HEK293 (cell line): ENCODE measurements around the gene CRB2.

Source experiments
- CTCF ChIA-PET: fragments of 350-600 bp; formaldehyde crosslinking; extraction: SDS; loops from one replicate; lab custom pipeline; 2021; ENCODE audit warnings: antibody characterized with exemption; lab: Yijun Ruan, JAX
- POLR2A ChIA-PET: fragments of 300-600 bp; formaldehyde crosslinking; extraction: SDS; loops from one replicate; lab custom pipeline; 2020; ENCODE audit warnings: antibody characterized with exemption, inconsistent platforms; lab: Yijun Ruan, JAX
- H3K27ac ChIP-seq: fragments of 200-500 bp; sonication (Bioruptor generic); 2 replicates; pipeline ENCODE4 v1.5.1; 2014; ENCODE audit warnings: low read depth, low read length, control low read depth, inconsistent platforms; ENCODE audit errors: extremely low read depth
- H3K36me3 ChIP-seq, 2 experiments: fragments of 200-500 bp in 1 of 2; sonication (Bioruptor generic) in 1 of 2; 1 replicate in 1 of 2; 2 replicates in 1 of 2; pipeline ENCODE4 v1.5.1; 2014 to 2017; ENCODE audit warnings: inconsistent platforms in 2 of 2, low read length in 2 of 2; ENCODE audit not compliant: control insufficient read depth in 2 of 2, insufficient read depth in 1 of 2
- H3K4me1 ChIP-seq: fragments of 200-500 bp; sonication (Bioruptor generic); 2 replicates; pipeline ENCODE4 v1.5.1; 2014; ENCODE audit warnings: mild to moderate bottlenecking, low read length, inconsistent platforms; ENCODE audit not compliant: control insufficient read depth, insufficient read depth
- H3K4me3 ChIP-seq: 2 replicates; pipeline ENCODE4 v1.5.1; 2011; ENCODE audit warnings: low read depth, mild to moderate bottlenecking, control low read depth, low read length, moderate library complexity
- H3K9me3 ChIP-seq: fragments of 200-500 bp; sonication (Bioruptor generic); 2 replicates; pipeline ENCODE4 v1.5.1; 2014; ENCODE audit warnings: low read depth, low read length, inconsistent platforms; ENCODE audit not compliant: control insufficient read depth, insufficient read depth
- AEBP2 ChIP-seq: fragments of 450-650 bp; formaldehyde crosslinking; IDR thresholded peaks from 2 replicates; pipeline ENCODE4 v1.5.1; 2016; ENCODE audit warnings: missing biosample characterization, missing genetic modification characterization, borderline replicate concordance
- BCL11B ChIP-seq: fragments of 450-650 bp; formaldehyde crosslinking; IDR thresholded peaks from 2 replicates; pipeline ENCODE4 v1.5.1; 2016; ENCODE audit warnings: low read depth, missing biosample characterization, missing genetic modification characterization
- EGR2 ChIP-seq: fragments of 450-650 bp; formaldehyde crosslinking; IDR thresholded peaks from 2 replicates; pipeline ENCODE4 v1.5.1; 2016; ENCODE audit warnings: low read depth, missing biosample characterization, missing genetic modification characterization
- GLIS2 ChIP-seq: fragments of 450-650 bp; formaldehyde crosslinking; IDR thresholded peaks from 2 replicates; pipeline ENCODE4 v1.5.1; 2016; ENCODE audit warnings: missing biosample characterization, missing genetic modification characterization
- IKZF3 ChIP-seq: fragments of 450-650 bp; IDR thresholded peaks from 2 replicates; pipeline ENCODE4 v1.5.0; 2018; ENCODE audit warnings: missing biosample characterization, mild to moderate bottlenecking, missing genetic modification characterization, moderate library complexity
- KLF7 ChIP-seq: fragments of 450-650 bp; formaldehyde crosslinking; IDR thresholded peaks from 2 replicates; pipeline ENCODE4 v1.5.1; 2016; ENCODE audit warnings: missing biosample characterization, missing genetic modification characterization, borderline replicate concordance
- OVOL3 ChIP-seq: fragments of 450-650 bp; formaldehyde crosslinking; IDR thresholded peaks from 2 replicates; pipeline ENCODE4 v1.5.1; 2016; ENCODE audit warnings: missing biosample characterization, missing genetic modification characterization
- SALL2 ChIP-seq: fragments of 450-650 bp; formaldehyde crosslinking; IDR thresholded peaks from 2 replicates; pipeline ENCODE4 v1.5.0; 2017; ENCODE audit warnings: missing biosample characterization, mild to moderate bottlenecking, missing genetic modification characterization, borderline replicate concordance
- SCRT2 ChIP-seq: fragments of 450-650 bp; formaldehyde crosslinking; IDR thresholded peaks from 2 replicates; pipeline ENCODE4 v1.5.1; 2016; ENCODE audit warnings: missing biosample characterization, missing genetic modification characterization
- ZBTB20 ChIP-seq: fragments of 450-650 bp; formaldehyde crosslinking; IDR thresholded peaks from 2 replicates; pipeline ENCODE4 v1.5.1; 2016; ENCODE audit warnings: missing biosample characterization, missing genetic modification characterization
- ZNF10 ChIP-seq: fragments of 450-650 bp; formaldehyde crosslinking; IDR thresholded peaks from 2 replicates; pipeline ENCODE4 v1.5.1; 2017; ENCODE audit warnings: missing biosample characterization, missing genetic modification characterization
- ZNF114 ChIP-seq: fragments of 450-650 bp; formaldehyde crosslinking; IDR thresholded peaks from 2 replicates; pipeline ENCODE4 v1.5.0; 2017; ENCODE audit warnings: missing biosample characterization, missing genetic modification characterization
- ZNF121 ChIP-seq: fragments of 450-650 bp; formaldehyde crosslinking; IDR thresholded peaks from 2 replicates; pipeline ENCODE4 v1.5.1; 2016; ENCODE audit warnings: missing biosample characterization, missing genetic modification characterization
- ZNF146 ChIP-seq: fragments of 450-650 bp; formaldehyde crosslinking; IDR thresholded peaks from 2 replicates; pipeline ENCODE4 v1.5.1; 2016; ENCODE audit warnings: missing biosample characterization, missing genetic modification characterization
- ZNF157 ChIP-seq: fragments of 450-650 bp; formaldehyde crosslinking; IDR thresholded peaks from 2 replicates; pipeline ENCODE4 v1.5.1; 2016; ENCODE audit warnings: missing biosample characterization, missing genetic modification characterization
- ZNF184 ChIP-seq: fragments of 450-650 bp; IDR thresholded peaks from 2 replicates; pipeline ENCODE4 v1.5.1; 2018; ENCODE audit warnings: missing biosample characterization, mild to moderate bottlenecking, missing genetic modification characterization
- ZNF202 ChIP-seq: fragments of 450-650 bp; formaldehyde crosslinking; IDR thresholded peaks from 2 replicates; pipeline ENCODE4 v1.5.1; 2016; ENCODE audit warnings: missing biosample characterization, missing genetic modification characterization, borderline replicate concordance
- ZNF211 ChIP-seq: fragments of 450-650 bp; formaldehyde crosslinking; IDR thresholded peaks from 2 replicates; pipeline ENCODE4 v1.5.1; 2016; ENCODE audit warnings: low read depth, missing biosample characterization, missing genetic modification characterization
- ZNF292 ChIP-seq: fragments of 450-650 bp; formaldehyde crosslinking; IDR thresholded peaks from 2 replicates; pipeline ENCODE4 v1.5.1; 2016; ENCODE audit warnings: low read depth, missing biosample characterization, missing genetic modification characterization, borderline replicate concordance
- ZNF48 ChIP-seq: fragments of 450-650 bp; formaldehyde crosslinking; IDR thresholded peaks from 2 replicates; pipeline ENCODE4 v1.5.1; 2016; ENCODE audit warnings: missing biosample characterization, missing genetic modification characterization
- ZNF514 ChIP-seq: fragments of 450-650 bp; formaldehyde crosslinking; IDR thresholded peaks from 2 replicates; pipeline ENCODE4 v1.5.1; 2016; ENCODE audit warnings: missing biosample characterization, missing genetic modification characterization
- ZNF548 ChIP-seq: fragments of 450-650 bp; formaldehyde crosslinking; IDR thresholded peaks from 2 replicates; pipeline ENCODE4 v1.5.1; 2016; ENCODE audit warnings: missing biosample characterization, missing genetic modification characterization
- ZNF560 ChIP-seq: fragments of 450-650 bp; formaldehyde crosslinking; IDR thresholded peaks from 2 replicates; pipeline ENCODE4 v1.5.1; 2017; ENCODE audit warnings: missing biosample characterization, missing genetic modification characterization, borderline replicate concordance
- ZNF629 ChIP-seq: fragments of 450-650 bp; formaldehyde crosslinking; IDR thresholded peaks from 2 replicates; pipeline ENCODE4 v1.5.1; 2017; ENCODE audit warnings: missing biosample characterization, missing genetic modification characterization
- ZNF658 ChIP-seq: fragments of 450-650 bp; formaldehyde crosslinking; IDR thresholded peaks from 2 replicates; pipeline ENCODE4; 2016; ENCODE audit warnings: missing biosample characterization, missing genetic modification characterization
- ZNF677 ChIP-seq: fragments of 450-650 bp; IDR thresholded peaks from 2 replicates; pipeline ENCODE4 v1.5.0; 2018; ENCODE audit warnings: missing biosample characterization, mild to moderate bottlenecking, missing genetic modification characterization, moderate library complexity
- ZNF704 ChIP-seq: fragments of 450-650 bp; formaldehyde crosslinking; IDR thresholded peaks from 2 replicates; pipeline ENCODE4 v1.5.1; 2016; ENCODE audit warnings: missing biosample characterization, missing genetic modification characterization
- ZNF707 ChIP-seq: fragments of 450-650 bp; formaldehyde crosslinking; IDR thresholded peaks from 2 replicates; pipeline ENCODE4 v1.5.1; 2016; ENCODE audit warnings: missing biosample characterization, missing genetic modification characterization
- ZNF776 ChIP-seq: fragments of 450-650 bp; formaldehyde crosslinking; IDR thresholded peaks from 2 replicates; pipeline ENCODE4 v1.5.0; 2017; ENCODE audit warnings: missing biosample characterization, missing genetic modification characterization, borderline replicate concordance
- ZNF785 ChIP-seq: fragments of 450-650 bp; formaldehyde crosslinking; IDR thresholded peaks from 2 replicates; pipeline ENCODE4 v1.5.1; 2016; ENCODE audit warnings: missing biosample characterization, missing genetic modification characterization
- ZNF791 ChIP-seq: fragments of 450-650 bp; formaldehyde crosslinking; IDR thresholded peaks from 2 replicates; pipeline ENCODE4 v1.5.1; 2016; ENCODE audit warnings: missing biosample characterization, missing genetic modification characterization

The CRB2 gene

DNA sequence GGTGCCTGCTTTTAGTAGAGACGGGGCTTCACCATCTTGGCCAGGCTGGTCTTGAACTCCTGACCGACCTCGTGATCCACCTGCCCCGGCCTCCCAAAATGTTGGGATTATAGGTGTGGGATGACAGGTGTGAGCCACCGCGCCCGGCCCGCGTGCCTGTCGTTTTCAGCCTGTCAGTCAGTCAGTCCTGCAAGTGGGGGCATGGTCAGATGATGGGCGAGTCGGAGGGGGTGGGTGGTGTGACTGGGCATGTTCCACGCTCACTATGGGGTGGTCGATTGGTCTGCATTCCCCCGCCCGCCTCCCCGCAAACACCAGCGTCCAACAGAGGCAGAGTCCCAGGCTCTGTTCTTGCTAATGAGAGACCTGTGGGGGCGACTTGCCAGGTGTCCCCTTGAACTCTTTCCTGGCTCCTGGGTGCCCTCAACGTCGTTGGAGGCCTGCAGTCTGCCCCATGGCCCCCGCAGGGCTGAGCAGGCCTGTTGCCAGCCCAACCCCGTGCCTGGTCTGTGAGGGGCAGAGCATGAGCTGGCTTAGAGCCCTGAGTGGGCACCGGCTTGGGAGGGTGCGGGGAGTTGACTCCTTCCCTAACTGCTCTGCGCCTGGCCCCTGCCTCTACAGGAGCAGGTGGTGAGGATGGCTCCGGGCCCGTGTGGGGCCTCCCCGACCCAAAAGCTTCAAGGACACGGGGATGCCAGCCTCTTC, 23.1 kb downstream of the CRB2 start (continued):
- TF ChIP-seq ZNF146 (tag by site-specific recombination), result no peak
- TF ChIP-seq KLF7 (tag by site-specific recombination), result no peak
- no peak for TF ChIP-seq GLIS2 (tag by site-specific recombination)
- TF ChIP-seq ZNF548 (tag by site-specific recombination), result no peak
- TF ChIP-seq ZNF791, result no peak
- TF ChIP-seq EGR2 (tag by site-specific recombination), result peak; percentile 69
- no peak for TF ChIP-seq ZNF10
- no peak for TF ChIP-seq ZNF514 (tag by site-specific recombination)
- no peak for TF ChIP-seq ZNF157
- TF ChIP-seq SCRT2 (tag by site-specific recombination), result no peak
- no peak for TF ChIP-seq ZNF658 (tag by site-specific recombination)
- TF ChIP-seq ZNF707 (tag by site-specific recombination), result no peak
- TF ChIP-seq, all 188 proteins: peak for 3

- no peak for TF ChIP-seq ZNF121 (tag by site-specific recombination)
- no peak for TF ChIP-seq ZNF704
- no peak for TF ChIP-seq ZNF184 (tag by site-specific recombination)
- no peak for TF ChIP-seq ZNF560 (tag by site-specific recombination)
- TF ChIP-seq ZNF629 (tag by site-specific recombination), result no peak
- TF ChIP-seq GLIS2 (tag by site-specific recombination), result no peak
- no peak for TF ChIP-seq SALL2
- no peak for TF ChIP-seq ZNF658 (tag by site-specific recombination)
- TF ChIP-seq OVOL3, result no peak
- TF ChIP-seq ZNF785 (tag by site-specific recombination), result no peak
- POLR2A ChIA-PET, result no interaction called here
- Histone ChIP-seq H3K36me3 (no peaks in the 10 kb centered on the region), H3K9me3 (no peaks in the 10 kb centered on the region), H3K4me3 (no peak overlapping the region), H3K27ac (no peak overlapping the region), H3K4me1 (no peaks in the 10 kb centered on the region)
- CTCF ChIA-PET, result interaction anchor here (0.9 to 1.3 kb wide), 3 partner anchors 26 to 107 kb away, joined by 3 to 6 read pairs (median 5); no protein-coding TSS in a partner anchor
Observed at GRCh38 chr9:123380852-123381705, 25.1 kb downstream of the CRB2 start.

DNA sequence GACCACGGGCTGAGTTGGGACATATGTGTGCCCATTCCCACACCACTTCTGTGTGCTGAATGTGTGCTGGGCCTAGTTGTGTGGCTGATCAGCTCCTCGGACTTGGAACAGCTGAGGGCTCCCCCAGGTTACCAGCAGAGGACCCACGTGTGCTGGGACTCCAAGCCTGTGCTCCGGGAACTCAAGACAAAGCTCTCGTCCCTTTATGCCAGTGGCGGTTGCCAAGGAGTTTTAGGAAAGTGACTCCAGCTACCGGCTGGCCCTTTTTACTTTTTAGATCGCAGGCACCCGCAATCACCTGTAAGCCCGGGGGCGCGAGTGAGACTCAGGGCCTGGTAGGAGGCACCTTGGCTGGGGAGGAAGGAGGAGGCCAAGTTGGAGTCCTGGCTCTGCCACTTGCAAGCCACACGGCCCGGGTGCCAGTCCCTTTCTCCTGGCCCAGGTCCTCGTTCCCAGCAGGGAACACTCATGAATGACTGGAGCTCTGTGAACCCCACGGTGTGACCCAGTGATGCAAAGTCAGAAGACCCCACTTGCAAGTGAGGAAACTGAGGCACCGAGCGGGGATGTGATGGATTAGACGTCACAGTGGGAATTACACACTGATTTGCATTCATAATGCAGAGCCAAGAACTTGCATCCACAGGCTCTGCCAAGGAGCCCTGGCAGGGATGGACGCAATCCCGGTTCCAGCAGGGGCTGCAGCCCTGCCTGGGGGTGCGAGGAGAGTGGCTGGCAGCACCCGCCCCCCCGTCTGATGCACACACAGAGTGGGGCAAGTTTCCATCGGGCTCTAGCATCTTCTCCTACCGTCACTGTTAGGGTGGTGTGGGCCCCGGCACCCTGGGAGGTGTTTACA, 26.9 kb downstream of the CRB2 start:
- POLR2A ChIA-PET, result no interaction called here
- no peak overlapping the region for H3K4me3 ChIP-seq
- H3K27ac ChIP-seq, result no peak overlapping the region
- H3K36me3 ChIP-seq, result no peaks in the 10 kb centered on the region
- no peaks in the 10 kb centered on the region for H3K9me3 ChIP-seq
- CTCF ChIA-PET, result interaction anchor here (1.4 to 3.5 kb wide), 3 partner anchors 26 to 28 kb away, joined by 4 to 106 read pairs (median 9); partner anchors contain the start of gene CRB2
- no peaks in the 10 kb centered on the region for H3K4me1 ChIP-seq
- TF ChIP-seq ZNF211 (no peak), BCL11B (tag by site-specific recombination) (no peak), ZNF677 (no peak), IKZF3 (no peak), ZBTB20 (no peak), ZNF776 (tag by site-specific recombination) (no peak), AEBP2 (tag by site-specific recombination) (no peak), ZNF292 (tag by site-specific recombination) (no peak), ZNF202 (no peak), ZNF48 (tag by site-specific recombination) (no peak), ZNF114 (tag by site-specific recombination) (no peak)
